CD14-positive monocyte (primary cell): ENCODE measurements around the gene SLC36A2. TPM values are rescaled to one million over a fixed set of nuclear protein-coding genes. Genes with fewer than 3 reads are reported as not detected.

Experiments
- DNase-seq, 3 donors: peaks; one replicate each; pipeline ENCODE4 v3.0.0-alpha.2; 2011 to 2022
- H2AFZ ChIP-seq: 2 replicates; pipeline ENCODE4 v1.6.0; 2012; ENCODE audit warnings: mild to moderate bottlenecking, low read depth, low read length, inconsistent platforms; ENCODE audit not compliant: insufficient read depth, poor library complexity, severe bottlenecking
- H3K27ac ChIP-seq, 2 donors: 1 replicate in 1 of 2; 2 replicates in 1 of 2; pipeline ENCODE4 v1.5.1; 2012 to 2013; ENCODE audit warnings: low read length in 2 of 2, control low read depth in 1 of 2, inconsistent platforms in 1 of 2, low read depth in 1 of 2, mild to moderate bottlenecking in 1 of 2
- H3K27me3 ChIP-seq, 2 donors: one replicate each; pipeline versions ENCODE4 v1.6.0 to v1.6.1; 2011 to 2013; ENCODE audit warnings: low read length in 2 of 2; ENCODE audit not compliant: control insufficient read depth in 2 of 2, insufficient read depth in 2 of 2
- H3K36me3 ChIP-seq, 2 donors: replicated peaks in 1 of 2; 1 replicate in 1 of 2; 2 replicates in 1 of 2; pipeline versions ENCODE4 v1.5.1 to v1.6.1; 2012 to 2013; ENCODE audit warnings: low read length in 2 of 2, control low read depth in 1 of 2, inconsistent platforms in 1 of 2, mild to moderate bottlenecking in 1 of 2; ENCODE audit not compliant: insufficient read depth in 2 of 2, control insufficient read depth in 1 of 2
- H3K4me1 ChIP-seq, 2 donors: 1 replicate in 1 of 2; 2 replicates in 1 of 2; pipeline versions ENCODE4 v1.5.1 to v1.6.1; 2012 to 2013; ENCODE audit warnings: low read length in 2 of 2, control low read depth in 1 of 2, inconsistent platforms in 1 of 2, mild to moderate bottlenecking in 1 of 2, moderate library complexity in 1 of 2; ENCODE audit not compliant: insufficient read depth in 2 of 2, control insufficient read depth in 1 of 2
- H3K4me2 ChIP-seq: replicated peaks from 2 replicates; pipeline ENCODE3; 2012; ENCODE audit warnings: low read length, moderate library complexity, mild to moderate bottlenecking; ENCODE audit not compliant: poor library complexity, severe bottlenecking; ENCODE audit errors: extremely low read depth
- H3K4me3 ChIP-seq, 3 experiments: fragments of 200-600 bp in 1 of 3; sonication (generic) in 1 of 3; replicated peaks in 1 of 3; 1 replicate in 2 of 3; 2 replicates in 1 of 3; pipeline ENCODE4 v1.5.1; 2011 to 2013; ENCODE audit warnings: low read length in 3 of 3, mild to moderate bottlenecking in 3 of 3, control low read depth in 2 of 3, low read depth in 2 of 3, inconsistent platforms in 1 of 3, moderate library complexity in 1 of 3
- H3K79me2 ChIP-seq: 2 replicates; pipeline ENCODE4 v1.6.0; 2012; ENCODE audit warnings: mild to moderate bottlenecking, control low read depth, inconsistent platforms, low read length, moderate library complexity; ENCODE audit not compliant: insufficient read depth
- H3K9ac ChIP-seq: 2 replicates; pipeline ENCODE4 v1.6.0; 2017; ENCODE audit warnings: low read length, mild to moderate bottlenecking; ENCODE audit not compliant: insufficient read depth, poor library complexity, severe bottlenecking
- H3K9me3 ChIP-seq, 2 donors: replicated peaks in 1 of 2; 1 replicate in 1 of 2; 2 replicates in 1 of 2; pipeline versions ENCODE4 v1.5.1 to v1.6.1; 2012 to 2013; ENCODE audit warnings: low read length in 2 of 2, control low read depth in 1 of 2; ENCODE audit not compliant: control insufficient read depth in 1 of 2, insufficient read depth in 1 of 2
- H4K20me1 ChIP-seq: 2 replicates; pipeline ENCODE4 v1.6.0; 2012; ENCODE audit warnings: mild to moderate bottlenecking, low read length, control low read depth, moderate library complexity; ENCODE audit not compliant: insufficient read depth
- H3K27ac Mint-ChIP-seq, 7 donors: one replicate each; pipeline ENCODE4 v1.8.0; 2020; ENCODE audit warnings: mild to moderate bottlenecking in 7 of 7, mixed read lengths in 7 of 7, moderate library complexity in 6 of 7, inconsistent platforms in 2 of 7
- H3K27me3 Mint-ChIP-seq, 3 donors: one replicate each; pipeline ENCODE4 v1.8.0; 2021 to 2022; ENCODE audit warnings: low read depth in 3 of 3, mild to moderate bottlenecking in 3 of 3, mixed read lengths in 3 of 3, moderate library complexity in 3 of 3, inconsistent platforms in 1 of 3
- H3K36me3 Mint-ChIP-seq, 2 donors: one replicate each; pipeline ENCODE4 v1.8.0; 2020; ENCODE audit warnings: mixed read lengths in 2 of 2, inconsistent platforms in 1 of 2, mild to moderate bottlenecking in 1 of 2
- H3K4me1 Mint-ChIP-seq: one replicate; pipeline ENCODE4 v1.8.0; 2020; ENCODE audit warnings: mild to moderate bottlenecking, mixed read lengths
- H3K4me3 Mint-ChIP-seq, 2 donors: one replicate each; pipeline ENCODE4 v1.8.0; 2020; ENCODE audit warnings: mild to moderate bottlenecking in 2 of 2, mixed read lengths in 2 of 2, moderate library complexity in 1 of 2
- H3K9me3 Mint-ChIP-seq, 7 donors: one replicate each; pipeline ENCODE4 v1.8.0; 2020 to 2022; ENCODE audit warnings: mixed read lengths in 7 of 7, mild to moderate bottlenecking in 6 of 7, moderate library complexity in 6 of 7, inconsistent platforms in 2 of 7
- WGBS: methylation state at CpG from one replicate; pipeline ENCODE4 v1.1.5; 2013; ENCODE audit warnings: missing lambda C conversion rate; ENCODE audit not compliant: insufficient coverage; 5-methylcytosine and 5-hydroxymethylcytosine counted together
- intact Hi-C, 2 donors: fragments of 100-400 bp; cut with micrococcal nuclease; formaldehyde crosslinking; loops; one replicate each; pipeline versions ENCODE4 v1.15.0 to v1.15.1; 2023
- polyA plus RNA-seq, 3 donors: library from polyadenylated mRNA; depleted of rRNA in 1 of 3; unstranded in 2 of 3; stranded (reverse) in 1 of 3; fragments of 300-500 nt in 2 of 3; fragments of >200 nt in 1 of 3; fragmentation: Illumina TruSeq in 2 of 3; gene quantifications; 1 replicate in 2 of 3; 2 replicates in 1 of 3; pipeline ENCODE4 v1.2.3, GENCODE V29; 2012 to 2021
- TF ChIP-seq, protein P1 (sequence below): fragments of 200-600 bp; IDR thresholded peaks from one replicate; pipeline ENCODE4 v1.8.0; 2022; ENCODE audit warnings: antibody characterized with exemption, mild to moderate bottlenecking

Gene SLC36A2
- polyA plus RNA-seq, 3 donors, result not detected

DNA sequence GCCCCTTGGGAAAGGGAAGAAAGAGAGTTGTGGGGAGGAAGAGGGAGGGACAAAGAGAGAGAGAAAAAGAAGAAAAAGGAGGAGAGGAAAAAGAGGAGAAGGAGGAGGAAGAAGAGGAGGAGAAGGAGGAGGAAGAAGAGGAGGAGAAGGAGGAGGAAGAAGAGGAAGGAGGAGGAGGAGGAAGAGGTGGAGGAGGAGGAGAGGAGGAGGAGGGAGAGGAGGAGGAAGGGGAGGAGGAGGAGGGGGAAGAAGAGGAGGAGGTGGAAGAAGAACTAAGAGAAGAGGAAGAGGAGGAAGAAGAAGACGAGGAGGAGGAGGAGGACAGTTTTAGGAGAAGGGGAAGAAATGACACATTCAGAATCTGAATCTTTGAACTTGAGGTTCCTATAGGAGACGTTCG lies 7.4 kb downstream of the SLC36A2 start:
- H3K4me1 ChIP-seq, result no peaks in the 10 kb centered on the region
- no peak overlapping the region for H3K9ac ChIP-seq
- Mint-ChIP-seq H3K27ac (no peak overlapping the region), H3K4me3 (no peak overlapping the region), H3K9me3 (peaks cover 0 to 7% (median 2%) of the 10 kb centered on the region in 7 donors), H3K27me3 (peaks cover 33 to 38% (median 38%) of the 10 kb centered on the region in 3 donors), H3K36me3 (no peaks in the 10 kb centered on the region), H3K4me1 (no peaks in the 10 kb centered on the region)
- peaks cover 25 to 27% of the 10 kb centered on the region in 2 donors for H3K27me3 ChIP-seq
- H2AFZ ChIP-seq, result no peak overlapping the region
- no peaks in the 10 kb centered on the region for H3K36me3 ChIP-seq
- DNase-seq, result no peak
- H4K20me1 ChIP-seq, result no peaks in the 10 kb centered on the region
- no peak overlapping the region for H3K4me3 ChIP-seq
- TF ChIP-seq, protein P1, sequence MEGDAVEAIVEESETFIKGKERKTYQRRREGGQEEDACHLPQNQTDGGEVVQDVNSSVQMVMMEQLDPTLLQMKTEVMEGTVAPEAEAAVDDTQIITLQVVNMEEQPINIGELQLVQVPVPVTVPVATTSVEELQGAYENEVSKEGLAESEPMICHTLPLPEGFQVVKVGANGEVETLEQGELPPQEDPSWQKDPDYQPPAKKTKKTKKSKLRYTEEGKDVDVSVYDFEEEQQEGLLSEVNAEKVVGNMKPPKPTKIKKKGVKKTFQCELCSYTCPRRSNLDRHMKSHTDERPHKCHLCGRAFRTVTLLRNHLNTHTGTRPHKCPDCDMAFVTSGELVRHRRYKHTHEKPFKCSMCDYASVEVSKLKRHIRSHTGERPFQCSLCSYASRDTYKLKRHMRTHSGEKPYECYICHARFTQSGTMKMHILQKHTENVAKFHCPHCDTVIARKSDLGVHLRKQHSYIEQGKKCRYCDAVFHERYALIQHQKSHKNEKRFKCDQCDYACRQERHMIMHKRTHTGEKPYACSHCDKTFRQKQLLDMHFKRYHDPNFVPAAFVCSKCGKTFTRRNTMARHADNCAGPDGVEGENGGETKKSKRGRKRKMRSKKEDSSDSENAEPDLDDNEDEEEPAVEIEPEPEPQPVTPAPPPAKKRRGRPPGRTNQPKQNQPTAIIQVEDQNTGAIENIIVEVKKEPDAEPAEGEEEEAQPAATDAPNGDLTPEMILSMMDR, result no peak
- intact Hi-C loops, result no loop called here
- H3K9me3 ChIP-seq, result peaks cover 0 to 5% of the 10 kb centered on the region in 2 donors
- H3K4me2 ChIP-seq, result no peak overlapping the region
- no peaks in the 10 kb centered on the region for H3K79me2 ChIP-seq
- 90% methylated on average over 2 of the region's 3 CpGs for WGBS
- no peak overlapping the region for H3K27ac ChIP-seq

DNA sequence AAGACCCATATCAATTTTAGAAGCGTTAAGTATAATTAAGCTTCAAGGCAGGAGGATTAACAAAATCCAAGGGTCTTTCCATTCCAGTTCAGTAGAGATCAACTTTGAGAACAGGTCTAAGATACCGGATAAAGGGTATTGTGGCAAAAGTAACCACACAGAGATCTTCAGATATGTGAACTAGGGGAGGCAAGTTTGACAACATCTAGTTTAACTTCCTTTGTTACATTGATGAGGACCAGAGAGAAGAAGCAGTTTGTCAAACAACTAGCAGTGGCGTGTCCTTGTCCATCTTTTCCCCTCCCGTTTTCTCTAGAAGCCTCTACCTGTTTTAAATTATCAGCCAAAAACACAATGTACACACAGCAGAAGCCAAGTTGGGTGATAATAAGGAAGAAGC lies 8.6 kb downstream of the SLC36A2 start:
- no peak overlapping the region for H3K27ac ChIP-seq
- DNase-seq, result no peak
- H3K79me2 ChIP-seq, result no peaks in the 10 kb centered on the region
- Mint-ChIP-seq H3K4me3 (no peak overlapping the region), H3K9me3 (peaks cover 0 to 7% (median 1%) of the 10 kb centered on the region in 7 donors), H3K36me3 (no peaks in the 10 kb centered on the region), H3K27ac (no peak overlapping the region), H3K27me3 (peaks cover 25 to 30% (median 26%) of the 10 kb centered on the region in 3 donors), H3K4me1 (no peaks in the 10 kb centered on the region)
- H3K9me3 ChIP-seq, result peaks cover 0 to under 1% of the 10 kb centered on the region in 2 donors
- H3K36me3 ChIP-seq, result no peaks in the 10 kb centered on the region
- WGBS, result 100% methylated on average over 1 of the region's 4 CpGs
- H3K27me3 ChIP-seq, result peaks cover 16 to 17% of the 10 kb centered on the region in 2 donors
- H3K4me1 ChIP-seq, result no peaks in the 10 kb centered on the region
- H3K4me3 ChIP-seq, result no peak overlapping the region
- intact Hi-C loops, result no loop called here
- no peak overlapping the region for H3K9ac ChIP-seq
- no peak overlapping the region for H2AFZ ChIP-seq
- TF ChIP-seq, protein P1, result no peak
- H4K20me1 ChIP-seq, result no peaks in the 10 kb centered on the region
- no peak overlapping the region for H3K4me2 ChIP-seq
